ENCODE results near the gene FAN1.

DNA sequence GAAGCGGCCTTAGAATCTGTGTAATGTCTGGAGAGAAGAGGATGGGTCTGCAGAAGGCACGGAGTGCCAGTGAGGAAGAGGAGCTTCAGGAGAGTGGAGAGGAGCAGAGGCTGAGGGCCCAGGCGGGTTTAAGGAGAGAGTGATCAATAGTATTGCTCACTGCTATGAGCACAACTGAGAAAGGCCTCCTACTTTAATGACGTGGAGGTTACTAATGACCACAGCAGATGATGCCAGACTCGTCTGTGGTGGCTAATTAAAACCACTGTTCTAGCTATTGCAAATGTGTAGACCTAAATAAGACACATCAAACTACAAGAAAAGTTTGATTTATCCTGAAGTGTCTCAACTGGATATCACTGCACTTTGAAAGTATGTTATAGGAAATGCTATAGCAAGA, 54.5 kb downstream of the FAN1 start:
- TF ChIP-seq, protein P1, sequence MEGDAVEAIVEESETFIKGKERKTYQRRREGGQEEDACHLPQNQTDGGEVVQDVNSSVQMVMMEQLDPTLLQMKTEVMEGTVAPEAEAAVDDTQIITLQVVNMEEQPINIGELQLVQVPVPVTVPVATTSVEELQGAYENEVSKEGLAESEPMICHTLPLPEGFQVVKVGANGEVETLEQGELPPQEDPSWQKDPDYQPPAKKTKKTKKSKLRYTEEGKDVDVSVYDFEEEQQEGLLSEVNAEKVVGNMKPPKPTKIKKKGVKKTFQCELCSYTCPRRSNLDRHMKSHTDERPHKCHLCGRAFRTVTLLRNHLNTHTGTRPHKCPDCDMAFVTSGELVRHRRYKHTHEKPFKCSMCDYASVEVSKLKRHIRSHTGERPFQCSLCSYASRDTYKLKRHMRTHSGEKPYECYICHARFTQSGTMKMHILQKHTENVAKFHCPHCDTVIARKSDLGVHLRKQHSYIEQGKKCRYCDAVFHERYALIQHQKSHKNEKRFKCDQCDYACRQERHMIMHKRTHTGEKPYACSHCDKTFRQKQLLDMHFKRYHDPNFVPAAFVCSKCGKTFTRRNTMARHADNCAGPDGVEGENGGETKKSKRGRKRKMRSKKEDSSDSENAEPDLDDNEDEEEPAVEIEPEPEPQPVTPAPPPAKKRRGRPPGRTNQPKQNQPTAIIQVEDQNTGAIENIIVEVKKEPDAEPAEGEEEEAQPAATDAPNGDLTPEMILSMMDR (IDR thresholded peaks at IDR 0.05) = no peak
- TF ChIP-seq POLR2A (IDR thresholded peaks at IDR 0.05) = no peak

Data from right lobe of liver (tissue), 4 donors.